Stimulated activated CD4-positive, alpha-beta T cell treated with anti-CD3 and anti-CD28 coated beads, Interleukin-12 subunit alpha, Interleukin-12 subunit beta, amount 100 ng/mL, for 48 hours (primary cell): ENCODE measurements around the gene BCLAF3.

Source experiments
- DNase-seq, 3 donors: peaks; one replicate each; pipeline ENCODE4 v3.0.0-alpha.2; 2020; ENCODE audit warnings: low read depth in 2 of 3, low spot score in 1 of 3

The BCLAF3 gene

GRCh38 chrX:19990556-19991349 lies at the start of gene BCLAF3:
BCLAF3 (minus strand) TSS chrX:19991061; CDS start chrX:19970264, 20,797 bp downstream.
- DNase-seq: peak; percentile 76 to 85 (median 79)

- DNase-seq: no peak
These were observed 48.1 kb upstream of the BCLAF3 start for GRCh38 chrX:20038966-20039365.

GRCh38 chrX:20037186-20037585 lies 46.3 kb upstream of the BCLAF3 start:
- DNase-seq: no peak

- no peak for DNase-seq
These were observed 41.3 kb upstream of the BCLAF3 start for GRCh38 chrX:20032201-20032600.

- DNase-seq: no peak
These were observed 38.9 kb upstream of the BCLAF3 start for GRCh38 chrX:20029728-20030127.

- DNase-seq: no peak
These were observed 37.7 kb upstream of the BCLAF3 start for GRCh38 chrX:20028588-20028987.

GRCh38 chrX:20026278-20026677 lies 35.4 kb upstream of the BCLAF3 start:
- DNase-seq: no peak

GRCh38 chrX:20019672-20020365 lies 29.0 kb upstream of the BCLAF3 start:
- no peak for DNase-seq

- DNase-seq: no peak
These were observed 25.7 kb upstream of the BCLAF3 start for GRCh38 chrX:20016616-20016945.

- no peak for DNase-seq
These were observed 25.2 kb upstream of the BCLAF3 start for GRCh38 chrX:20015945-20016615.

- DNase-seq: no peak
These were observed 24.6 kb upstream of the BCLAF3 start for GRCh38 chrX:20015422-20015821.

GRCh38 chrX:20011608-20012007 lies 20.7 kb upstream of the BCLAF3 start:
- DNase-seq: no peak

- no peak for DNase-seq
These were observed 17.2 kb upstream of the BCLAF3 start for GRCh38 chrX:20007962-20008622.

GRCh38 chrX:20005883-20006282 lies 15.0 kb upstream of the BCLAF3 start:
- DNase-seq: no peak

GRCh38 chrX:20001588-20001987 lies 10.7 kb upstream of the BCLAF3 start:
- no peak for DNase-seq

- no peak for DNase-seq
These were observed 473 bp upstream of the BCLAF3 start for GRCh38 chrX:19991350-19991718.

GRCh38 chrX:19990151-19990555 lies 708 bp downstream of the BCLAF3 start:
- DNase-seq: peak in 1 of 3 donors; percentile 0

GRCh38 chrX:19987856-19988255 lies 3.0 kb downstream of the BCLAF3 start:
- DNase-seq: no peak

GRCh38 chrX:19986531-19986930 lies 4.3 kb downstream of the BCLAF3 start:
- DNase-seq: no peak

- DNase-seq: no peak
These were observed 8.9 kb downstream of the BCLAF3 start for GRCh38 chrX:19981947-19982346.

- DNase-seq: no peak
These were observed 15.0 kb downstream of the BCLAF3 start for GRCh38 chrX:19975845-19976244.

- DNase-seq: no peak
These were observed 17.9 kb downstream of the BCLAF3 start for GRCh38 chrX:19972984-19973383.
